Measurements from ENCODE around the gene FAM118A. TPM values are rescaled to one million over a fixed set of nuclear protein-coding genes. Genes with fewer than 3 reads are reported as not detected.

Gene FAM118A
- total and polyA plus RNA-seq, 9 of the 15 experiments (the other 6 are each of a cell fraction or from before 2014, with no cell fraction given) = 17.0 to 223 (median 59.4) TPM

- FAIRE-seq (no peak), ATAC-seq (no peak), DNase-seq (ENCODE audit: extremely low read depth in 1 of 4, low spot score in 3 of 4) (no peak)
- POLR2A ChIA-PET = interaction anchor here (1.6 kb wide), 1 partner anchor 10 kb away, joined by 6 read pairs; no protein-coding TSS in a partner anchor
- Histone ChIP-seq H2AFZ (ENCODE audit: low read depth, low read length) (no peak overlapping the region), H3K9me3 (replicated peaks; ENCODE audit: control insufficient read depth, insufficient read depth, low read depth, low read length) (no peaks in the 10 kb centered on the region), H3K4me1 (replicated peaks in 1 of 2; ENCODE audit: control insufficient read depth in 2 of 2, insufficient read depth in 2 of 2, low read length in 2 of 2) (no peaks in the 10 kb centered on the region), H3K27ac (ENCODE audit: extremely low read depth, low read depth, low read length) (no peak overlapping the region), H3K4me2 (ENCODE audit: insufficient read depth, low read length) (no peak overlapping the region), H3K4me3 (no peak overlapping the region), H3K9ac (ENCODE audit: insufficient read depth in 1 of 2, low read depth in 2 of 2, low read length in 2 of 2) (no peak overlapping the region), H3K79me2 (ENCODE audit: control insufficient read depth, insufficient read depth, low read length) (no peaks in the 10 kb centered on the region), H3K9me1 (ENCODE audit: control insufficient read depth, insufficient read depth, low read length) (no peaks in the 10 kb centered on the region), H3K27me3 (ENCODE audit: control insufficient read depth in 2 of 2, insufficient read depth in 2 of 2, low read length in 2 of 2) (peaks cover 0 to 4% of the 10 kb centered on the region in 2 experiments; a peak in 3 of 5 replicates), H4K20me1 (replicated peaks; ENCODE audit: control insufficient read depth, insufficient read depth, low read length) (no peaks in the 10 kb centered on the region), H3K36me3 (ENCODE audit: control insufficient read depth, insufficient read depth, low read length) (no peaks in the 10 kb centered on the region)
- in situ Hi-C loops (cut with MboI) = no loop called here
- WGBS (ENCODE audit: insufficient coverage, low coverage, missing lambda C conversion rate) = 0% methylated on average over 3 of the region's 3 CpGs
- intact Hi-C loops (cut with micrococcal nuclease) = no loop called here
- BruUV-seq (replicated peaks) = no TSS peak
- CTCF ChIA-PET (ENCODE audit: low intra/inter-chr PET ratio) = no interaction called here
- TF ChIP-seq ZNF766 (CRISPR knock-in tag; conservative IDR thresholded peaks at IDR 0.05) (no peak), ZNF239 (CRISPR knock-in tag; IDR thresholded peaks at IDR 0.05) (no peak), ILF3 (IDR thresholded peaks at IDR 0.05; ENCODE audit: borderline replicate concordance) (no peak), ZNF263 (CRISPR knock-in tag; IDR thresholded peaks at IDR 0.05; ENCODE audit: borderline replicate concordance) (no peak), CUX1 (CRISPR knock-in tag; IDR thresholded peaks at IDR 0.05) (no peak), ZNF507 (tag; conservative IDR thresholded peaks at IDR 0.05) (no peak), PHF20 (IDR thresholded peaks at IDR 0.05; ENCODE audit: partially characterized antibody) (no peak), RBM25 (IDR thresholded peaks at IDR 0.05; ENCODE audit: low read depth, low read length, severe bottlenecking) (no peak), DPF2 (IDR thresholded peaks at IDR 0.05) (no peak), ZKSCAN8 (CRISPR knock-in tag; IDR thresholded peaks at IDR 0.05) (no peak), ATF7 (IDR thresholded peaks at IDR 0.05) (no peak), ZNF197 (CRISPR knock-in tag; IDR thresholded peaks at IDR 0.05; ENCODE audit: low read depth) (no peak), CEBPB (tag; IDR thresholded peaks at IDR 0.05) (no peak), ZNF280A (IDR thresholded peaks at IDR 0.05; ENCODE audit: low read depth, partially characterized antibody) (no peak), CBX2 (IDR thresholded peaks at IDR 0.05; ENCODE audit: insufficient read depth, low read length, poor library complexity, severe bottlenecking) (no peak)
Observed at GRCh38 chr22:45389546-45389945, 79.8 kb downstream of the FAM118A start.

All from K562 (cell line).